Sigmoid colon (tissue), 7 donors: Measurements from ENCODE around the gene MYCN. TPM values are rescaled to one million over a fixed set of nuclear protein-coding genes. Genes with fewer than 3 reads are reported as not detected.

ENCODE experiments used
- DNase-seq: peaks from one replicate; pipeline ENCODE4 v3.0.0-alpha.2; 2019
- H3K27ac ChIP-seq, 4 donors: fragments of 200-600 bp; sonication (generic); one replicate each; pipeline ENCODE4 v1.5.1; 2016 to 2019; ENCODE audit warnings: mild to moderate bottlenecking in 1 of 4
- H3K27me3 ChIP-seq, 3 donors: fragments of 200-600 bp; sonication (generic); one replicate each; pipeline ENCODE4 v1.5.1; 2019; ENCODE audit warnings: mild to moderate bottlenecking in 1 of 3
- H3K36me3 ChIP-seq, 4 donors: fragments of 200-600 bp; sonication (generic); one replicate each; pipeline ENCODE4 v1.5.1; 2016 to 2019
- H3K4me1 ChIP-seq, 4 donors: fragments of 200-600 bp; sonication (generic); one replicate each; pipeline ENCODE4 v1.5.1; 2017 to 2019
- H3K4me3 ChIP-seq, 4 donors: fragments of 200-600 bp; sonication (generic); one replicate each; pipeline ENCODE4 v1.5.1; 2017 to 2019; ENCODE audit warnings: mild to moderate bottlenecking in 2 of 4, moderate library complexity in 1 of 4
- H3K9me3 ChIP-seq, 4 donors: fragments of 200-600 bp in 3 of 4; sonication (generic) in 3 of 4; one replicate each; pipeline versions ENCODE4 v1.5.1 to v1.6.1; 2013 to 2019
- EP300 ChIP-seq, 4 donors: sonication (generic); formaldehyde crosslinking; IDR thresholded peaks; one replicate each; pipeline ENCODE4 v1.6.1; 2017; ENCODE audit warnings: antibody characterized with exemption in 4 of 4
- POLR2A ChIP-seq, 2 donors: fragments of 450-650 bp; IDR thresholded peaks; one replicate each; pipeline ENCODE4 v1.6.1; 2016; ENCODE audit warnings: antibody characterized with exemption in 2 of 2, mild to moderate bottlenecking in 2 of 2, moderate library complexity in 2 of 2
- POLR2AphosphoS5 ChIP-seq, 4 donors: sonication (generic); formaldehyde crosslinking; IDR thresholded peaks; one replicate each; pipeline ENCODE4 v1.6.1; 2017; ENCODE audit warnings: antibody characterized with exemption in 4 of 4
- WGBS, 2 donors: extraction: QIAGEN DNeasy Blood & Tissue Kit; methylation state at CpG; one replicate each; pipeline ENCODE4 v1.1.7; 2013; 5-methylcytosine and 5-hydroxymethylcytosine counted together
- intact Hi-C: fragments of 100-400 bp; cut with DNase I; formaldehyde crosslinking; loops from one replicate; pipeline ENCODE4 v1.15.1; 2023
- polyA plus RNA-seq, 3 donors: library from polyadenylated mRNA; stranded (reverse); fragments of 200-250 nt; gene quantifications; one replicate each; pipeline ENCODE4 v1.2.3, GENCODE V29; 2013
- total RNA-seq, 4 donors: library from RNA; depleted of rRNA; stranded (reverse); fragments of >200 nt; gene quantifications; one replicate each; pipeline ENCODE4 v1.1.0, GENCODE V29; 2016
- TF ChIP-seq, protein P1 (sequence below), 4 experiments: fragments of 450-650 bp in 3 of 4; fragments of 200-600 bp in 1 of 4; IDR thresholded peaks; one replicate each; pipeline ENCODE4 v1.5.1; 2016 to 2019; ENCODE audit warnings: antibody characterized with exemption in 4 of 4, mild to moderate bottlenecking in 3 of 4, moderate library complexity in 2 of 4
- donor health status: healthy with polysubstance abuse.
- donor health status: Bipolar disorder and iron deficiency.
- donor health status: healthy.

The MYCN gene
- total and polyA plus RNA-seq, 7 donors: 0.33 to 0.71 (median 0.55) TPM; not detected in 1

- Histone ChIP-seq H3K27me3 (peaks cover 31 to 46% (median 34%) of the 10 kb centered on the region in 3 donors), H3K27ac (no peak overlapping the region), H3K4me1 (peaks cover 0 to 48% (median 40%) of the 10 kb centered on the region in 4 donors), H3K4me3 (peak overlapping the region; percentile 5 to 52 (median 44)), H3K9me3 (no peaks in the 10 kb centered on the region), H3K36me3 (no peaks in the 10 kb centered on the region)
- 0% methylated on average over 98 of the region's 98 CpGs for WGBS, 2 donors
- intact Hi-C loops: loop anchor here (5.0 to 10.0 kb wide), 3 partner anchors 305 to 665 kb away; no protein-coding TSS in a partner anchor
- no peak for TF ChIP-seq POLR2A (IDR thresholded peaks at IDR 0.05)
- TF ChIP-seq, protein P1, sequence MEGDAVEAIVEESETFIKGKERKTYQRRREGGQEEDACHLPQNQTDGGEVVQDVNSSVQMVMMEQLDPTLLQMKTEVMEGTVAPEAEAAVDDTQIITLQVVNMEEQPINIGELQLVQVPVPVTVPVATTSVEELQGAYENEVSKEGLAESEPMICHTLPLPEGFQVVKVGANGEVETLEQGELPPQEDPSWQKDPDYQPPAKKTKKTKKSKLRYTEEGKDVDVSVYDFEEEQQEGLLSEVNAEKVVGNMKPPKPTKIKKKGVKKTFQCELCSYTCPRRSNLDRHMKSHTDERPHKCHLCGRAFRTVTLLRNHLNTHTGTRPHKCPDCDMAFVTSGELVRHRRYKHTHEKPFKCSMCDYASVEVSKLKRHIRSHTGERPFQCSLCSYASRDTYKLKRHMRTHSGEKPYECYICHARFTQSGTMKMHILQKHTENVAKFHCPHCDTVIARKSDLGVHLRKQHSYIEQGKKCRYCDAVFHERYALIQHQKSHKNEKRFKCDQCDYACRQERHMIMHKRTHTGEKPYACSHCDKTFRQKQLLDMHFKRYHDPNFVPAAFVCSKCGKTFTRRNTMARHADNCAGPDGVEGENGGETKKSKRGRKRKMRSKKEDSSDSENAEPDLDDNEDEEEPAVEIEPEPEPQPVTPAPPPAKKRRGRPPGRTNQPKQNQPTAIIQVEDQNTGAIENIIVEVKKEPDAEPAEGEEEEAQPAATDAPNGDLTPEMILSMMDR (IDR thresholded peaks at IDR 0.05): no peak
- TF ChIP-seq EP300 (IDR thresholded peaks at IDR 0.05): no peak
- TF ChIP-seq POLR2AphosphoS5 (IDR thresholded peaks at IDR 0.05): no peak
- DNase-seq: no peak
These were observed 1.7 kb downstream of the MYCN start for GRCh38 chr2:15941871-15942710.

GRCh38 chr2:15942711-15943345, 2.5 kb downstream of the MYCN start:
- WGBS, 2 donors: 10 to 34% methylated on average over 34 of the region's 34 CpGs

DNA sequence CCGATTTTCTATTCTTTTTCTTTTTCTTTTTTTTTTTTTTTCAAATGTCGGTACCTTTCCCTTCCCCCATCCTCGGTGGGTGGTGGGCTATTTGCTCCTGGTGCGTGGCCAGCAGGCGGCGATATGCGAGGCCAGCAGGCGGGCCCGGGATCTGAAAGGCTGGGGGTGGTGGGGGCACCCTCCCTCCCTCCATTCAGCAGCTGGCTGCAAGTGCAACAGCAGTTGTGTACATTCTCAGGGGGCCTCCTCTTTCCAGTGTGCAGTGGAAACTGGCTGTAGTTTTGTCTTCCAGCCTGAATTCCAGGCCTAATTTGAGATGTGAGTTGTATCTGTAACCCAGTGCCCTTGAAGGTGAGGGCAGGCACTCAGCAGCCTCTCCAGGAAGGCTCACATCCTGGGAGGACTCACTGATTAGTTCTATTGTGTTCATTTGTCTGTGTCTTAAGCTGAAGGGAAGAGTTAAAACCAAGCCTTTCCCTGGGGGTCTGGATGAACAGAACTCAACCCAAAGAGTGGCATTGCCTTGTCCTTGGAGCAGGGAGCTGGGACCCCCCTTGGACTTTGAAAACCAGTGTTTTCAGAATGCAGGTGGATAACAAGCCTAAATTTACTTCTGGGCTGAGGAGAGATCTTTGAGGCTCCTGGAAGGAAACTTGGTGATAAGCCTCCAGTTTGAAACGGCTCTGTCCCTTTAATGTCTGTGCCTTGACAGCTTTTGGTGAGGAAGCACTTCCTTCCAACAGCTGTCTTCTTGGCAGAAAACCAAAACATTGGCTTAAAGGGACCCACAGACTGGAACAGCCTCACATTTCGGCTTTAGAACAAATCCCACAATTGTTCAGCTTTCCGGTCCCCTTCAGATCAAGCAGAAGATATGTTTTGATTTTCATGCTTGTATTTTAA, 3.3 kb downstream of the MYCN start:
- H3K27me3 ChIP-seq: peaks cover 31 to 46% (median 34%) of the 10 kb centered on the region in 3 donors
- peak in 1 of 4 donors; percentile 18 for TF ChIP-seq POLR2AphosphoS5 (IDR thresholded peaks at IDR 0.05)
- no peak for TF ChIP-seq EP300 (IDR thresholded peaks at IDR 0.05)
- WGBS, 2 donors: 7 to 16% methylated on average over 12 of the region's 12 CpGs
- H3K4me3 ChIP-seq: peak overlapping the region in 1 of 4 donors; percentile 49
- no peaks in the 10 kb centered on the region for H3K36me3 ChIP-seq
- no peaks in the 10 kb centered on the region for H3K9me3 ChIP-seq
- DNase-seq: no peak
- peaks cover 0 to 48% (median 40%) of the 10 kb centered on the region in 4 donors for H3K4me1 ChIP-seq
- intact Hi-C loops: loop anchor here (5.0 to 10.0 kb wide), 3 partner anchors 306 to 664 kb away; no protein-coding TSS in a partner anchor
- H3K27ac ChIP-seq: no peak overlapping the region

More at GRCh38 chr2:15942711-15943345, 2.5 kb downstream of the MYCN start:
- Histone ChIP-seq H3K4me3 (peak overlapping the region in 3 of 4 donors; percentile 40 to 52 (median 49)), H3K4me1 (peaks cover 0 to 48% (median 40%) of the 10 kb centered on the region in 4 donors), H3K27ac (no peak overlapping the region), H3K36me3 (no peaks in the 10 kb centered on the region), H3K27me3 (peaks cover 31 to 46% (median 34%) of the 10 kb centered on the region in 3 donors), H3K9me3 (no peaks in the 10 kb centered on the region)
- TF ChIP-seq EP300 (IDR thresholded peaks at IDR 0.05): no peak
- TF ChIP-seq POLR2AphosphoS5 (IDR thresholded peaks at IDR 0.05): no peak
- TF ChIP-seq, protein P1 (IDR thresholded peaks at IDR 0.05): no peak
- TF ChIP-seq POLR2A (IDR thresholded peaks at IDR 0.05): no peak
- no peak for DNase-seq
- intact Hi-C loops: loop anchor here (5.0 to 10.0 kb wide), 3 partner anchors 306 to 664 kb away; no protein-coding TSS in a partner anchor

GRCh38 chr2:15944325-15945017, 4.1 kb downstream of the MYCN start:
- Histone ChIP-seq H3K36me3 (no peaks in the 10 kb centered on the region), H3K4me3 (no peak overlapping the region), H3K27me3 (peaks cover 29 to 41% (median 34%) of the 10 kb centered on the region in 3 donors), H3K9me3 (no peaks in the 10 kb centered on the region), H3K27ac (no peak overlapping the region), H3K4me1 (peaks cover 0 to 43% (median 36%) of the 10 kb centered on the region in 4 donors)
- DNase-seq: no peak
- 47 to 53% methylated on average over 4 of the region's 4 CpGs for WGBS, 2 donors
- intact Hi-C loops: loop anchor here (5.0 to 10.0 kb wide), 3 partner anchors 307 to 663 kb away; no protein-coding TSS in a partner anchor
- no peak for TF ChIP-seq POLR2A (IDR thresholded peaks at IDR 0.05)
- no peak for TF ChIP-seq EP300 (IDR thresholded peaks at IDR 0.05)
- TF ChIP-seq, protein P1 (IDR thresholded peaks at IDR 0.05): no peak
- TF ChIP-seq POLR2AphosphoS5 (IDR thresholded peaks at IDR 0.05): no peak
